Measurements from ENCODE around the gene NUP37.
"Not testable (repeated sequence)": the region's sequence is repeated elsewhere in the genome, so short reads cannot be mapped to it uniquely, and the experiment has no call there.

The NUP37 gene, protein sequence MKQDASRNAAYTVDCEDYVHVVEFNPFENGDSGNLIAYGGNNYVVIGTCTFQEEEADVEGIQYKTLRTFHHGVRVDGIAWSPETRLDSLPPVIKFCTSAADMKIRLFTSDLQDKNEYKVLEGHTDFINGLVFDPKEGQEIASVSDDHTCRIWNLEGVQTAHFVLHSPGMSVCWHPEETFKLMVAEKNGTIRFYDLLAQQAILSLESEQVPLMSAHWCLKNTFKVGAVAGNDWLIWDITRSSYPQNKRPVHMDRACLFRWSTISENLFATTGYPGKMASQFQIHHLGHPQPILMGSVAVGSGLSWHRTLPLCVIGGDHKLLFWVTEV

GRCh38 chr12:102119674-102120563 is at the start of gene NUP37, which contains the start of gene PARPBP:
NUP37 (minus strand) TSS chr12:102120114; CDS start chr12:102118518, 1,596 bp downstream.
PARPBP (plus strand) TSS chr12:102120183; CDS start chr12:102123889, 3,706 bp downstream.
- DNase-seq, result peak; percentile 95

DNA sequence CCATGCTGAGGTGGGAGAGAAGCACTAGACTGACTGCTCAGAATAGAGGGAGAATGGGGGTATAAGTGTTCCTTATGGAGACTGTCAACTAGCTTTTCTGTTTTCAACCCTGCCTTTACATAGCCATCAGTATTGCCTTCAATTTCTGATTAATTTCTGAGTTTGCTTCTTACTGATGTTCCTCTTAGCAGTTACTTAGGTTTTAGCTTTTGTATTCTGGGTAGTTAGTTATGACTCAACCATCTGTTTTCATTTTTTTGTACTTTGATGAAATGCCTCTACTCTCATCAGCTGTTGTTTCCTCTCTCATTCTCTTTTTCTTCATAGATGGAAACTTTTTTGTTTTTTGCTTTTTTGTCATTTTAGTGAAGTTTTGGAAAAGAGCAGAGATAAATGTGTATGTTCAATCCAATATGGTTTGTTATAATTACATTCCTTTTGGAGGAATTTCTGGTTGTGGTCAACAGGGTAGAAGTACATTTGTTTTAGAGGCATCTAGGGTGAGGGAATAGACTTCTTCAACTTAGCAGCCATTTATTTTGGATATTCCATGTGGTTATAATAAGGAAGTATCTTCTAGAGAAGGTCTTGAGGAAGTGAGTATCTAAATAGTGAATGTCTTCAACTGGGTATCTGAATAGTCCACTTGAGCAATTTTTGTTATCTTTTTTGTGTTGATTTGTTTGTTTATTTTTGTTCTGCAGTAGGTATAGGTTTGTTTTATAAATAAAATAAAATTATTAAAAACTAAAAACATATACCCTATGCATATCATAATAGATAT is 48.1 kb upstream of the NUP37 start:
- DNase-seq, result no peak

DNA sequence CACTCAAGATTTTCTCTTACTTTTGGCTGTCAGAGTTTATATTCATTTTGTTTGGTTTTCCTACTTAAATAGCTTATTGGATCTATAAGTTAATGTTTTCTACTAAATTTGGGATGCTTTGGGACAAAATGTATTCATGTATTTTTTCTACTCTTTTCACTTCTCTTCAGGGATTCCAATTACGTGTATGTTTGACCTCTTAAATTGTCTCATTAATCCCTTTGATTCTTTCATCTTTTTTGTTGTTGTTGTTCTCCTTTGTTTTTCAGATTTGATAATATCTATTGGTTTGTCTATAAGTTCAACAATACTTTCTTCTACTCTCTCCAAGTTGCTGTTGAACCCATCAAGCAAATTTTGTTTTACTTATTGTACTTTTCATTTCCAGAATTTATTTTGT is 43.5 kb upstream of the NUP37 start:
- no peak for DNase-seq

- DNase-seq, result not testable (repeated sequence)
These were observed 35.3 kb upstream of the NUP37 start for GRCh38 chr12:102155206-102155605.

DNA sequence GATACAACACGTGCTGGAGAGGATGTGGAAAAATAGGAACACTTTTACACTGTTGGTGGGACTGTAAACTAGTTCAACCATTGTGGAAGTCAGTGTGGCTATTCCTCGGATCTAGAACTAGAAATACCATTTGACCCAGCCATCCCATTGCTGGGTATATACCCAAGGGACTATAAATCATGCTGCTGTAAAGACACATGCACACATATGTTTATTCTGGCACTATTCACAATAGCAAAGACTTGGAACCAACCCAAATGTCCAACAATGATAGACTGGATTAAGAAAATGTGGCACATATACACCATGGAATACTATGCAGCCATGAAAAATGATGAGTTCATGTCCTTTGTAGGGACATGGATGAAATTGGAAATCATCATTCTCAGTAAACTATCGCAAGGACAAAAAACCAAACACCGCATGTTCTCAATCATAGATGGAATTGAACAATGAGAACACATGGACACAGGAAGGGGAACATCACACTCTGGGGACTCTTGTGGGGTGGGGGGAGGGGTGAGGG is 27.2 kb upstream of the NUP37 start:
- DNase-seq, result not testable (repeated sequence)

GRCh38 chr12:102144221-102144620 is 24.3 kb upstream of the NUP37 start:
- DNase-seq, result no peak

GRCh38 chr12:102142866-102143373 is 23.0 kb upstream of the NUP37 start:
- not testable (repeated sequence) for DNase-seq

DNA sequence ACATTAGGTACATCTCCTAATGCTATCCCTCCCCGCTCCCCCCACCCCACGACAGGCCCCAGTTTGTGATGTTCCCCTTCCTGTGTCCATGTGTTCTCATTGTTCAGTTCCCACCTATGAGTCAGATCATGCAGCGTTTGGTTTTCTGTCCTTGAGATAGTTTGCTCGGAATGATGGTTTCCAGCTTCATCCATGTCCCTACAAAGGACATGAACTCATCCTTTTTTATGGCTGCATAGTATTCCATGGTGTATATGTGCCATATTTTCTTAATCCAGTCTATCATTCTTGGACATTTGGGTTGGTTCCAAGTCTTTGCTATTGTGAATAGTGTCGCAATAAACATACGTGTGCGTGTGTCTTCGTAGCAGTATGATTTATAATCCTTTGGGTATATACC is 17.7 kb upstream of the NUP37 start:
- not testable (repeated sequence) for DNase-seq

GRCh38 chr12:102131442-102131841 is 11.5 kb upstream of the NUP37 start:
- DNase-seq, result not testable (repeated sequence)

- DNase-seq, result not testable (repeated sequence)
These were observed 10.8 kb upstream of the NUP37 start for GRCh38 chr12:102130720-102131119.

DNA sequence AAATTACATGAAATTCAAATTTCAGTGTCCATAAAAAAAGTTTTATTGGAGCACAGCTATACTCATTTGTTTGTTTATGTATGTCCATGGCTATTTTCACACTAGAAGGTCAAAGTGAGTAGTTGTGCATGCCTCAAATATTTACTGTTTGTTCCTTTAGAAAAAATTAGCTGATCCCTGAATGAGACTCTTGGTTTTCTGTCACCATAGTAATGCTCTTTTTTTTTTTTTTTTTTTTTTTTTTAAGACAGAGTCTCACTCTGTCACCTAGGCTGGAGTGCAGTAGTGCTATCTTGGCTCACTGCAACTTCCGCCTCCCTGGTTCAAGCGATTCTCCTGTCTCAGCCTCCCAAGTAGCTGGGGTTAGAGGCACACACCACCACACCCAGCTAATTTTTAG is 1.4 kb upstream of the NUP37 start:
- DNase-seq, result not testable (repeated sequence)

DNA sequence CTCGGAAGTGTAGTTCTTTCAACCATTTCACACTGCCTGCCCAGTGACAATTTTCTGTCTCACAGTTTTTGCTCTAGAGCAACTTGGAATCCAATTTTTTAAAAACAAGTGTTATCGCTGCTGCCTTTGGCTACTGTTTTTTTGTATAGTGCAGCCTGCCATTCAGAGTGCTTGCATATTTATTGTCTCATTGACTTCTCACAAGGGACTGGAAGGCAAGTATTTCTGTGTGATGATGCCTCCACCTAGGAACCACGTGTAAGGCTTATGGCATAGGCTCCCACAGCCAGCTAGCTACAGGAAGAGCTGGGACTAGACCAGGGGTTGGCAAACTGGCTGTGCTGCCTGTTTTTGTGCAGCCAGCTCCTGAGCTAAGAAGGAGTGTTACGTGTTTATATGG is 972 bp upstream of the NUP37 start:
- no peak for DNase-seq

DNA sequence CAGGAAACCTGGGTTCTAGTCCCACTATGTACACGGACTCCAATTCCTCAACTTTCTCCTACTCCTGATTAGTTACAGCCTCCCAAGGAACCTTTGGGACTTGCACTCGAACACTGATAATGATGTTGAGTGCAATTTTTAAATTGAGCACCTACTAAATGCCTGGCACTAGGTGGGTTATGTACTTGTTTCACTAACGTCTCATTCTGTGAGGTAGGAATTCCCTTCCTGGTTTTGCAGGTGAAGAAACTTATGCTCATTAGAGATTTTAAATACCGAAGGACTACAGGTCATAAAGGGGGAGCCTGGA is 605 bp upstream of the NUP37 start:
- no peak for DNase-seq

DNA sequence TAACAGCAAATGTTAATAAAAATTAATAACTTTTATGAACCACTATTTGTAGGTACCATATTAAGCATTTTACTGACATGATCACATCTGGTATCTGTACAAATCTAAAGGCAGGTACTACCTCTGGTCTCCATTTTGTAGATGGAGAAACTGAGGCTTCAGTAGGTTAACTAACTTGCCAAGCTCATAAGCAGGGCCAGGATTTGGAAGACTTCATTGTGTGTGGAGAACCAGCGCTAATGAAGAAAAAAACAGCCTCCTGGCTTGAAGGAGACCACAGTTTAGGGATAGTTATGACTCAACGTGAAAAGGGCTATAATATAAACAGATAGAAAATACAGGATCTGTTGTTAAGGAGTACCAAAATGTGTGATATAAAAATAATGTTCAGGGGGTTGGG is 1.0 kb downstream of the NUP37 start:
- no peak for DNase-seq

DNA sequence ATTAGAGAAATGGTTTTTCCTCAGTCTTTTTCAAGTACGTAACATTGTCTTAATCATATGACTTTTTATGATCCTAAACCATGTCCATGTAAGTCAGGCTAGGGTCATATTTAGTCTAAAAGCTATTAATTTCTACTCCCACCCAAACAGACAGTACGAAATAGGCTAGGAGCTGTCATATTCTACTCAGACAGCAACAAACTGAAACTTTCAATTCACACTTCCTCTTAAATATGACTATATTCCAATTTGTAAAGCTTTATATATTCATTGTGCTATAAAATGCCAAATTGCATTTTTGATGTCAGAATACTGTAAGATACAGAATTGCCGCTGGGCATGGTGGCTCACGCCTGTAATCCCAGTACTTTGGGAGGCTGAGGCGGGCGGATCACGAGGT is 3.5 kb downstream of the NUP37 start:
- no peak for DNase-seq

GRCh38 chr12:102114212-102114611 is 5.7 kb downstream of the NUP37 start:
- DNase-seq, result no peak

- no peak for DNase-seq
These were observed 9.1 kb downstream of the NUP37 start for GRCh38 chr12:102110782-102111181.

DNA sequence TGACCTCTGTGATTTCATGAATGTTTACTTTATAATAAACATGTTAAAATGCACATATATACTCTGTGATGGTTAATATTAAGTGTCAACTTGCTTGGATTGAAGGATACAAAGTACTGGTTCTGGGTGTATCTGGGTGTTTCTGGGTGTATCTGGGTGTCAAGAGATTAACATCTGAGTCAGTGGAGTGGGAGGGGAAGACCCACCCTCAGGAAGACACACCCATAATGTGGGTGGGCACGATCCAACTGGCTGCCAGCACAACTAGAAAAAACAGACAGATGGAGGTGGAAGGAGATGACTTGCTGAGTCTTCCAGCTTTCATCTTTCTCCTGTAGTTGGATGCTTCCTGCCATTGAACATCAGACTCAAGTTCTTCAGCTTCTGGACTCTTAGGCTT is 11.9 kb downstream of the NUP37 start:
- DNase-seq, result no peak

DNA sequence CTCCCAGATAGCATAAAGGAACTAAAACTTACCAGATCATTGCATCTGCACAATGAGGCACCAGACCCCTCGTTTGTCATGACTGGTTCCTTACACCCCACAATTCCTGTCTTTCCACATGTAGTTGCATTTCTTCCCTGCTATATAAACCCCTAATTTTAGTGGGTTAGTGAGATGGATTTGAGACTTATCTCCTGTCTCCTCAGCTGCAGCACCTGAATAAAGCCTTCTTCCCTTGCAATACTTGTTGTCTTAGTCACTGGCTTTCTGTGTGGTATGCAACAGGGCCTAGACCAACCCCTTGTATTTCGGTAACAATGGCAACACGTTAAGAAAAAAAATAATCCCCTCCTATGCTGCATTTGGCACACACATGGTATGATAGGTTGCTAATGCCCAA is 13.0 kb downstream of the NUP37 start:
- DNase-seq, result no peak

DNA sequence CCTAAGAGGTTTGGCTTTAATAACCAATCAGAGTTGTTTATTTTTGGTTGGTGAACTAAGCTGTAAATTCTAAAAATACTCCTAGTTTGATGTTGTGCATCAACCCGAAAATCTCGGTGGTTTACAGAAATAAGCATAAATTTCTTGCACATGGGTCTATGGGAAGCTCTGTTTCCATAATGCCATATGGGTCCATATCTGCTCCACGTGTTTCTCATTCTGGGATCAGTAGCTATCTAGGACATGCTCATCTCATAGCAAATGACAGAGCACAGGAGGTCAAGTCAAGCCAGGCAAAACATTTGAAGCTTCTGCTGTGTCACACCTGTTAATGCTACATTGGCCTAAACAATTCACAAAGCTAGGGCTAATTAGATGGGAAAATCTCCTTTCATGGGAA is 23.1 kb downstream of the NUP37 start:
- no peak for DNase-seq

GRCh38 chr12:102095677-102096263 is 24.1 kb downstream of the NUP37 start:
- peak; percentile 81 for DNase-seq

DNA sequence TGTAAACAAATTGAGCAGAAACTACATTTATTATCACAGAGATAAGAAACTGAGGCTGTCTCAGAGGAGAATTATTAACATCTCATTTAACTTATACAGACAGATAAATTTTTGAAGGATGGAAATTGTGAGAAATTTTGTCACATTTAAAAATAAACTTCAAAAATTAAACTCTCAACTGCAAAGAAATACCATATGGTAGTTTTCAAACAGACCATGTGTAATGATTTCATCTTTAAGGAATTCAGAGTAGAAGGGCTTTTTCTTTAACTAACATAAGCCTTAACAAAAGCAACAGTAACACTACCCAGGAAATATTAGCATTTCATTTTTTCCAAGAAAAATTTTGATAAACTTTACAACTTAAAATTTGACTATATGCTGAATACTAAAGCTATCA is 26.6 kb downstream of the NUP37 start:
- DNase-seq, result no peak
